A549 (cell line): ENCODE results near the gene DDX3X. TPM values are rescaled to one million over a fixed set of nuclear protein-coding genes. Genes with fewer than 3 reads are reported as not detected.
A peak's percentile ranks its signal among the peaks of the same experiment; 100 is the strongest.

Source experiments
- ATAC-seq, 2 experiments: fragments of 200-7000 bp in 1 of 2; fragments of >200 bp in 1 of 2; cut with Nextera tagmentation in 1 of 2; cut with Tn5 transposase in 1 of 2; 3 replicates each; pipeline versions ENCODE4 v1.8.0 to v1.9.1; 2018 to 2020; ENCODE audit warnings: mild to moderate bottlenecking in 1 of 2, moderate library complexity in 1 of 2
- CTCF ChIA-PET: fragments of 300-600 bp; sonication (Branson Sonifier 250); formaldehyde crosslinking; extraction: SDS; loops from one replicate; lab custom pipeline; 2021; ENCODE audit warnings: antibody characterized with exemption, inconsistent platforms; lab: Yijun Ruan, JAX
- POLR2A ChIA-PET: fragments of 350-600 bp; formaldehyde crosslinking; extraction: SDS; loops from one replicate; lab custom pipeline; 2021; ENCODE audit warnings: antibody characterized with exemption, inconsistent platforms; lab: Yijun Ruan, JAX
- DNase-seq, 2 experiments: peaks; one replicate each; pipeline versions ENCODE4 v3.0.0 to v3.0.0-alpha.2; 2011 to 2016; ENCODE audit warnings: low read depth in 1 of 2, low spot score in 1 of 2
- FAIRE-seq: peaks from 2 replicates; lab custom pipeline; 2011; peaks lifted over from hg19 to GRCh38; lab: Jason Lieb, UNC
- H3K27ac ChIP-seq, 2 experiments: fragments of >200 bp; sonication (Bioruptor Twin); formaldehyde crosslinking; 3 replicates each; pipeline ENCODE4 v1.5.1; 2016 to 2017
- H3K4me1 ChIP-seq: fragments of >200 bp; sonication (Bioruptor Twin); formaldehyde crosslinking; 3 replicates; pipeline ENCODE4 v1.6.1; 2016
- H3K4me2 ChIP-seq: fragments of >200 bp; sonication (Bioruptor Twin); formaldehyde crosslinking; 3 replicates; pipeline ENCODE4 v1.6.1; 2016
- H3K4me3 ChIP-seq: fragments of >200 bp; sonication (Bioruptor Twin); formaldehyde crosslinking; 3 replicates; pipeline ENCODE4 v1.5.1; 2016
- H3K9me3 ChIP-seq: fragments of >200 bp; sonication (Bioruptor Twin); formaldehyde crosslinking; 3 replicates; pipeline ENCODE4 v1.6.1; 2016
- ATOH8 ChIP-seq: fragments of 250-450 bp; sonication (Bioruptor Pico); IDR thresholded peaks from 2 replicates; pipeline ENCODE4 v1.5.0; 2020; ENCODE audit warnings: low read depth, mild to moderate bottlenecking, moderate library complexity
- BCL3 ChIP-seq: fragments of >200 bp; sonication (Bioruptor Twin); formaldehyde crosslinking; IDR thresholded peaks from 3 replicates; pipeline ENCODE4 v1.6.1; 2016
- CBX2 ChIP-seq: fragments of 200-600 bp; sonication (generic); IDR thresholded peaks from 2 replicates; pipeline ENCODE4 v1.6.1; 2016; ENCODE audit warnings: low read depth, mild to moderate bottlenecking, borderline replicate concordance
- CEBPB ChIP-seq, 2 experiments: fragments of >200 bp in 1 of 2; sonication (Bioruptor Twin) in 1 of 2; formaldehyde crosslinking in 1 of 2; IDR thresholded peaks; 2 replicates each; pipeline ENCODE4 v1.6.1; 2012 to 2016
- CHD2 ChIP-seq: fragments of 150-350 bp; IDR thresholded peaks from 2 replicates; pipeline ENCODE4 v1.6.1; 2014; ENCODE audit warnings: low read length; ENCODE audit not compliant: partially characterized antibody
- CHD4 ChIP-seq: fragments of 200-600 bp; sonication (generic); IDR thresholded peaks from 2 replicates; pipeline ENCODE4 v1.6.1; 2016; ENCODE audit warnings: antibody characterized with exemption, mild to moderate bottlenecking, borderline replicate concordance
- EHMT2 ChIP-seq: fragments of 200-600 bp; sonication (generic); IDR thresholded peaks from 2 replicates; pipeline ENCODE4 v1.6.1; 2016; ENCODE audit warnings: antibody characterized with exemption, low read depth, mild to moderate bottlenecking, moderate library complexity
- ELK1 ChIP-seq: fragments of 150-350 bp; IDR thresholded peaks from 2 replicates; pipeline ENCODE4 v1.6.1; 2014; ENCODE audit warnings: low read depth, mild to moderate bottlenecking, low read length
- FOSB ChIP-seq: fragments of 250-450 bp; sonication (Bioruptor Pico); IDR thresholded peaks from 2 replicates; pipeline ENCODE4 v1.5.0; 2020; ENCODE audit warnings: mild to moderate bottlenecking, moderate library complexity
- FOXS1 ChIP-seq: fragments of 250-450 bp; sonication (Bioruptor Pico); IDR thresholded peaks from 2 replicates; pipeline ENCODE4 v1.5.0; 2020; ENCODE audit warnings: mild to moderate bottlenecking, moderate library complexity
- GATA3 ChIP-seq: IDR thresholded peaks from 2 replicates; pipeline ENCODE4 v1.6.1; 2012; ENCODE audit warnings: borderline replicate concordance
- HOXB5 ChIP-seq: fragments of 250-450 bp; sonication (Bioruptor Pico); IDR thresholded peaks from 2 replicates; pipeline ENCODE4 v1.5.0; 2020; ENCODE audit warnings: mild to moderate bottlenecking, moderate library complexity
- JUN ChIP-seq, 2 experiments: fragments of >200 bp; sonication (Bioruptor Twin); formaldehyde crosslinking; IDR thresholded peaks; 2 replicates in 1 of 2; 3 replicates in 1 of 2; pipeline ENCODE4 v1.6.1; 2016 to 2017
- KDM1A ChIP-seq: fragments of 200-600 bp; sonication (generic); IDR thresholded peaks from 2 replicates; pipeline ENCODE4 v1.6.1; 2016; ENCODE audit warnings: low read depth, mild to moderate bottlenecking
- MAX ChIP-seq: IDR thresholded peaks from 2 replicates; pipeline ENCODE4 v1.6.1; 2012
- MAZ ChIP-seq: fragments of 150-350 bp; IDR thresholded peaks from 2 replicates; pipeline ENCODE4 v1.6.1; 2014; ENCODE audit warnings: antibody characterized with exemption, low read depth, low read length, borderline replicate concordance
- NFE2L2 ChIP-seq: fragments of 150-350 bp; conservative IDR thresholded peaks from 2 replicates; pipeline ENCODE4 v1.6.1; 2014; ENCODE audit warnings: low read length
- NR3C1 ChIP-seq: fragments of >200 bp; sonication (Bioruptor Twin); formaldehyde crosslinking; IDR thresholded peaks from 3 replicates; pipeline ENCODE4 v1.6.1; 2017
- PBX3 ChIP-seq: IDR thresholded peaks from 2 replicates; pipeline ENCODE4 v1.6.1; 2012
- PHF8 ChIP-seq: fragments of 200-600 bp; sonication (generic); IDR thresholded peaks from 2 replicates; pipeline ENCODE4 v1.6.1; 2016; ENCODE audit warnings: low read depth, mild to moderate bottlenecking, antibody characterized with exemption, moderate library complexity, borderline replicate concordance
- RAD21 ChIP-seq, 2 experiments: fragments of >200 bp in 1 of 2; sonication (Bioruptor Twin) in 1 of 2; formaldehyde crosslinking in 1 of 2; IDR thresholded peaks in 1 of 2; conservative IDR thresholded peaks in 1 of 2; 2 replicates in 1 of 2; 3 replicates in 1 of 2; pipeline ENCODE4 v1.6.1; 2012 to 2018; ENCODE audit warnings: inconsistent platforms in 1 of 2
- RCOR1 ChIP-seq: fragments of 150-350 bp; IDR thresholded peaks from 2 replicates; pipeline ENCODE4 v1.6.1; 2014; ENCODE audit warnings: antibody characterized with exemption, low read length, low read depth
- RNF2 ChIP-seq: fragments of 200-600 bp; sonication (generic); IDR thresholded peaks from 2 replicates; pipeline ENCODE4 v1.6.1; 2016; ENCODE audit warnings: low read depth, mild to moderate bottlenecking, antibody characterized with exemption, moderate library complexity, borderline replicate concordance
- SMC3 ChIP-seq: fragments of >200 bp; sonication (Bioruptor Twin); formaldehyde crosslinking; IDR thresholded peaks from 3 replicates; pipeline ENCODE4 v1.6.1; 2018; ENCODE audit warnings: inconsistent platforms
- SREBF2 ChIP-seq: fragments of 450-650 bp; IDR thresholded peaks from 2 replicates; pipeline ENCODE4 v1.6.1; 2014; ENCODE audit warnings: mild to moderate bottlenecking, moderate library complexity
- TP53 ChIP-seq: fragments of 250-450 bp; sonication (Bioruptor Pico); IDR thresholded peaks from 2 replicates; pipeline ENCODE4 v1.5.0; 2021; ENCODE audit warnings: mild to moderate bottlenecking, moderate library complexity
- USF2 ChIP-seq: fragments of 450-650 bp; IDR thresholded peaks from 2 replicates; pipeline ENCODE4 v1.6.1; 2014; ENCODE audit warnings: antibody characterized with exemption
- ZC3H11A ChIP-seq: fragments of 450-650 bp; IDR thresholded peaks from 2 replicates; pipeline ENCODE4 v1.6.1; 2014; ENCODE audit warnings: antibody characterized with exemption, mild to moderate bottlenecking
- ZNF302 ChIP-seq: fragments of 250-450 bp; sonication (Bioruptor Pico); IDR thresholded peaks from 2 replicates; pipeline ENCODE4 v1.9.0; 2021; ENCODE audit warnings: inconsistent platforms, mild to moderate bottlenecking, moderate library complexity
- ZSCAN20 ChIP-seq: fragments of 250-450 bp; sonication (Bioruptor Pico); IDR thresholded peaks from 2 replicates; pipeline ENCODE4 v1.8.0; 2022; ENCODE audit warnings: mild to moderate bottlenecking, moderate library complexity
- WGBS: methylation state at CpG from one replicate; pipeline ENCODE4 v1.1.6; 2017; ENCODE audit errors: missing lambda C conversion rate; 5-methylcytosine and 5-hydroxymethylcytosine counted together
- polyA plus RNA-seq, 4 experiments: library from polyadenylated mRNA; depleted of rRNA in 3 of 4; stranded (reverse); fragments of >200 nt; fragmentation: RNase III in 1 of 4; extraction: RNeasy Plus Mini Kit Qiagen cat#74134 plus additional on column Dnase treatment in 1 of 4; gene quantifications; 2 replicates in 3 of 4; 3 replicates in 1 of 4; pipeline ENCODE4 v1.2.3, GENCODE V29; 2011 to 2017

DDX3X gene
- polyA plus RNA-seq, 2 of the 4 experiments (the other 2 are of a cell fraction) = 216 to 341 TPM

- POLR2A ChIA-PET = no interaction called here
- FAIRE-seq = no peak
These were observed 45.3 kb upstream of the DDX3X start for GRCh38 chrX:41288641-41289040.

GRCh38 chrX:41289095-41289494, 44.9 kb upstream of the DDX3X start:
- ATAC-seq = no peak; a peak in 1 of 6 replicates
- Histone ChIP-seq H3K4me1 (no peaks in the 10 kb centered on the region), H3K4me2 (no peak overlapping the region), H3K9me3 (0 out of 3 replicates have a peak, but pooled peaks cover 3% of the 10 kb centered on the region), H3K4me3 (no peak overlapping the region), H3K27ac (no peak overlapping the region)
- TF ChIP-seq JUN (IDR thresholded peaks at IDR 0.05) (no peak), CBX2 (no peak), SMC3 (no peak), BCL3 (no peak), CEBPB (IDR thresholded peaks at IDR 0.05) (no peak), ZNF302 (no peak), CHD4 (no peak), ZC3H11A (no peak), RCOR1 (no peak), PHF8 (no peak)
- DNase-seq = no peak
- POLR2A ChIA-PET = no interaction called here
- CTCF ChIA-PET = interaction anchor here (0.6 to 1.1 kb wide), 2 partner anchors 14 to 153 kb away, joined by 3 to 5 read pairs; no protein-coding TSS in a partner anchor
- FAIRE-seq = no peak
- WGBS = 61% methylated on average over 2 of the region's 3 CpGs

More at GRCh38 chrX:41288641-41289040, 45.3 kb upstream of the DDX3X start:
- Histone ChIP-seq H3K9me3 (0 out of 3 replicates have a peak, but pooled peaks cover 3% of the 10 kb centered on the region), H3K4me2 (no peak overlapping the region), H3K4me1 (no peaks in the 10 kb centered on the region), H3K4me3 (no peak overlapping the region)
- no peak for DNase-seq
- CTCF ChIA-PET = interaction anchor here (1.1 kb wide), 1 partner anchor 13 kb away, joined by 5 read pairs; no protein-coding TSS in a partner anchor
- no peak for TF ChIP-seq FOSB
- no peak for TF ChIP-seq MAZ
- TF ChIP-seq MAX = no peak
- no peak for TF ChIP-seq GATA3
- TF ChIP-seq RNF2 = no peak
- no peak for TF ChIP-seq SREBF2
- no peak for TF ChIP-seq NFE2L2
- no peak for TF ChIP-seq FOXS1 (CRISPR knock-in tag)
- no peak for TF ChIP-seq KDM1A
- TF ChIP-seq RAD21 (conservative IDR thresholded peaks at IDR 0.05 in 1 of 2, IDR thresholded peaks at IDR 0.05 in 1 of 2) = no peak
- TF ChIP-seq USF2 = no peak
- TF ChIP-seq, all 56 proteins: peak for 0
- WGBS = 79% methylated on average over 6 of the region's 6 CpGs
- ATAC-seq = peak; percentile 44 to 50; a peak in 4 of 6 replicates
- no peak overlapping the region for H3K27ac ChIP-seq

- Histone ChIP-seq H3K4me2 (no peak overlapping the region), H3K9me3 (0 out of 3 replicates have a peak, but pooled peaks cover 3% of the 10 kb centered on the region), H3K4me3 (no peak overlapping the region), H3K27ac (no peak overlapping the region), H3K4me1 (no peaks in the 10 kb centered on the region)
- POLR2A ChIA-PET = no interaction called here
- CTCF ChIA-PET = no interaction called here
- no peak for ATAC-seq
- no peak for TF ChIP-seq HOXB5 (CRISPR knock-in tag)
- TF ChIP-seq EHMT2 = no peak
- TF ChIP-seq ATOH8 (CRISPR knock-in tag) = no peak
- no peak for TF ChIP-seq GATA3
- TF ChIP-seq FOSB = no peak
- TF ChIP-seq FOXS1 (CRISPR knock-in tag) = no peak
- TF ChIP-seq PBX3 = no peak
- no peak for TF ChIP-seq NR3C1
- TF ChIP-seq TP53 (CRISPR knock-in tag) = no peak
- no peak for TF ChIP-seq CHD2
- no peak for TF ChIP-seq ZSCAN20
- no peak for TF ChIP-seq ELK1
- FAIRE-seq = no peak
- no peak for DNase-seq
These were observed 42.7 kb upstream of the DDX3X start for GRCh38 chrX:41291309-41291708.
